GM18870 (cell line): ENCODE measurements around the gene HPD.
"Not testable (repeated sequence)": the region's sequence is repeated elsewhere in the genome, so short reads cannot be mapped to it uniquely, and the experiment has no call there.

ENCODE experiments used
- ATAC-seq: cut with Tn5 transposase; IDR thresholded peaks from one replicate; pipeline ENCODE4 v1.9.1; 2021; ENCODE audit warnings: moderate library complexity; ENCODE audit not compliant: unreplicated experiment

HPD gene

GRCh38 chr12:121858662-121859572, at the start of gene HPD:
Gene HPD, minus strand, starts transcription at chr12:121858859. Its CDS starts 36 bp downstream, at chr12:121858823.
- ATAC-seq: no peak

GRCh38 chr12:121905746-121906145, 47.1 kb upstream of the HPD start:
- no peak for ATAC-seq

DNA sequence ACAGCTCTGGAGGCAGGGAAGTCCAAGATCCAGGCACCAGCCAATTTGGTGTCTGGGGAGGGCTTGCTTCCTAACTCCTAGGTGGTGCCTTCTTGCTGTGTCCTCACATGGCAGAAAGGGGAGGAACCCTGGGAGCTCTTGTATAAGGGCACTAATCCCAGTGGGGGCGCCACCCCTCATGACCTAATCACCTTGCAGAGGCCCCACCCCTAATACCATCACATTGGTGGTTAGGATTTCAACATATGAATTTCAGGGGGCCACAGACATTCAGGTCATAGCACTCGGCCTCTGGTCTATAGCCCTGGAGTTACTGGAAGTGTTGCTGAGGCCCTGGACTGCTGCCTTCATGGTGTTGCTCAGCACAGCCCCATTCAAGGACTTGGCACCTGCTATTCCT, 44.5 kb upstream of the HPD start:
- no peak for ATAC-seq

- no peak for ATAC-seq
These were observed 40.9 kb upstream of the HPD start for GRCh38 chr12:121899590-121899989.

DNA sequence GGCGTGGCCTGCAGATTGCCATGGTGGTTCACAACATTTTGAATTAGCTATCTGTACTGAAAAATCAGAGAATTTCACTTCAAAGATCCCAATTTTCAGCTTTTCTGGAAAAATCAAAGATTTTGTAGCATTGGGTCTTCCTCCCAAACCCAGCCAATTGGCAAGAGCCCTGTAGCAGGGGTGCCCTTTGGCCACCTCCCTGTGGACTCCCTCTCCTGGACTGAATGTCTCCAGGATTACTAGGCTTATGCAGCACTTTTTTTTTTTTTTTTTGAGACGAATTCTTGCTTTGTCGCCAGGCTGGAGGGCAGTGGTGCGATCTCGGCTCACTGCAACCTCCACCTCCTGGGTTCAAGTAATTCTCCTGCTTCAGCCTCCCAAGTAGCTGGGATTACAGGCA, 39.6 kb upstream of the HPD start:
- no peak for ATAC-seq

DNA sequence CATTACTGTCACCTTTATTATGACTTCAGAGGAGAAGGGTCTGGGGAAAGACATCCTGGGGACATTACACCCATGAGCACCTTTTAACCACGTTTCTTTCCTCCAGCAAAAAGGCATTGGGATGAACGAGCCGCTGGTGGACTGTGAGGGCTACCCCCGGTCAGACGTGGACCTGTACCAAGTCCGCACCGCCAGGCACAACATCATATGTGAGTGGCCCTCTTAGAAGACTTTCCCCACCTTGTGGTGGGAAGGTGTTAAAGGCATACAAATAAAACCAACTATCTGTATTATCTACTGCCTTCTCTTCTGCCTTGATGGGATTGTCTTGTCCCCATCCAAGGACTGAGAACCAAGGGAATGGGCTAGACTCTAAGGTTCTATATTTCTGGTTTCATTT, 36.0 kb upstream of the HPD start:
- ATAC-seq: no peak

DNA sequence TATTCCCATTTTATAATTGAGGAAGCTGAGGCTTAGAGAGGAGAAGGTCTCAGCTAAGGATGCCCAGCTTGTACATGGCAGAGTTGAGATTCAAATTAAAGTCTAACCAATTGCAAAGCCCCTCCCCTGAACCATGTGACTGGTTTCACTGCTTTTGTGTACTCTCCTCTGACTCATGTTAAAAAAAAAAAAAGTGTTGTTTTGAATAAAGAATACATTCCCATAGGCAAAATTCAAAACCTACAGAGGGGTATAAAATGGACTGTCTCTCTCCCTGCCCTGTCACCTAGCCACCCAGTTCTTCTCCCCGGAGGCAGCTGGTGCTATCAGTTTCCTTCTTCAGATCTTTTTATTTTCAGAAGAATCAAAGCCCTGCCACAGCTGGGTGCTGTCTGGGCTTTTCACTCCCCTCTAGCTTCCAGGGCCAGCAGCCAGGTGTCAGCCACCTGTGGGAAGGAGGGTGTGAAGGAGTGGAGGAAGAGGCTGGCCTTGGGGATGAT, 35.4 kb upstream of the HPD start:
- no peak for ATAC-seq

DNA sequence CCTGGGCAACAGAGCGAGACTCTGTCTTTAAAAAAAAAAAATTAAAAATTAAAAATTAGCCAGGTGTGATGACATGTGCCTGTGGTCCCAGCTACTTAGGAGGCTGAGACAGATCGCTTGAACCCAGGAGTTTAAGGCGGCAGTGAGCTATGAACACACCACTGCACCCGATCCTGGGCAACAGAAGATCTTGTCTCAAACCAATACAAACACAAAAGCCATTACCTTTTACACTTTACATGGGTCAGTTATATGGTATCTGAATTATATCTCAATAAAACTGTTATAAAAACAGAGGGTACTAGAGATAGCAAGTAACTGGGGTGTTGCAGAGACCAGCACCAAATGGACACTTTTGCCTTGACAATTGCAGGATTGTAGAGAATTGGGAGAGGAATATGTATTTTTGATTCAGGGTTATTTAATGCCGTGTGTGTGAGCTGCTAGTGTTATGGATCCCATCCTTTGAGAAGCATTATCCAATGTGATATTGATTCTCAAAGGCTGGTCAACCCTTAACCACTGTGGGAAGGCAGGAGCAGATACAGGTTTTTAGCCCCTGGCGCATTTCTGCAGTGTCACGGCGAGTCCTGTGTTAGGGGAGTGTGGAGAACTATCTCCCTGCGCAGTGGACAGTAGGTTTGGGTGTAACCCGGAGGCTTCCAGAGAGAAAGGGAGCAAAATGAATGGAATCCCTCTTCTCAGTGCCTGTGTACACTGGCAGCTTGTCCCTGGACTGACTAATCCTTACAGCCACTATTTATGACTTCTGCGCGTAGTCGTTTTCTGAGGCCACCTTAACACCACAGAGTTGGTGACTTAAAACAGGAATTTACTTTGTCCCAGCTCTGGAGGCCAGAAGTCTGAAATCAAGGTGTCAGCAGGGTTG, 34.3 kb upstream of the HPD start:
- ATAC-seq: no peak

- ATAC-seq: not testable (repeated sequence)
These were observed 31.0 kb upstream of the HPD start for GRCh38 chr12:121889661-121890060.

- ATAC-seq: no peak
These were observed 30.6 kb upstream of the HPD start for GRCh38 chr12:121889274-121889624.

DNA sequence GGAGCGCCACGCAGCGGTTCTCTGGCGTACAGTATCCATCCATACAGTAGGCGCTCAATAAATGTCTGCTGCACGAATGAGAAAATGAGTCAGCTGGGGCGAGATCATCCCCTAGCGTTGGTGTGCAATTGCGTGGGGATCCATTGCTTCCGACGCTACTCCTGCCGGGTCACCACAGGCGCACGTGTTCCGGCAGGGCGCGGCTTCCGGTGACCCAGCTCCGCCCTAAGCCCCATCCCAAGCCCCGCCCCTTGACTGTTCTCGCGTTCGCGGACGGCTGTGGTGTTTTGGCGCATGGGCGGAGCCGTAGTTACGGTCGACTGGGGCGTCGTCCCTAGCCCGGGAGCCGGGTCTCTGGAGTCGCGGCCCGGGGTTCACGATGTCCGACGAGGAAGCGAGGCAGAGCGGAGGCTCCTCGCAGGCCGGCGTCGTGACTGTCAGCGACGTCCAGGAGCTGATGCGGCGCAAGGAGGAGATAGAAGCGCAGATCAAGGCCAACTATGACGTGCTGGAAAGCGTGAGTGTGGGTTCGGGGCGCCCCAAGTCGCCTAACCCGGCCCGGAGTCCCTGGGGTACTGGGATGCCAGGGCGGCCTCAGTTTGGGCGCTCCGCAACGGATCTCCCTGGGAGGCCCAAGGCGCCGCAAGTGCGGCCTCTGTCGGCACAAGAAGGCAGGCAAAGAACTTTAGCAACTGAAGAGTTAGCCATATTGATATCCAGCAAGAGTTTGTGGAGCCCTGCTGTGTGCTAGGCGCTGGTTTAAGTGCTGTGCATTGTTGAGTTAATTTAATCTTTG, 30.0 kb upstream of the HPD start, which contains the start of gene PSMD9:
PSMD9 (plus strand) TSS at position 313 of the 796 bp plus-strand sequence; CDS start at position 380, 67 bp downstream.
- peak; percentile 69 for ATAC-seq

DNA sequence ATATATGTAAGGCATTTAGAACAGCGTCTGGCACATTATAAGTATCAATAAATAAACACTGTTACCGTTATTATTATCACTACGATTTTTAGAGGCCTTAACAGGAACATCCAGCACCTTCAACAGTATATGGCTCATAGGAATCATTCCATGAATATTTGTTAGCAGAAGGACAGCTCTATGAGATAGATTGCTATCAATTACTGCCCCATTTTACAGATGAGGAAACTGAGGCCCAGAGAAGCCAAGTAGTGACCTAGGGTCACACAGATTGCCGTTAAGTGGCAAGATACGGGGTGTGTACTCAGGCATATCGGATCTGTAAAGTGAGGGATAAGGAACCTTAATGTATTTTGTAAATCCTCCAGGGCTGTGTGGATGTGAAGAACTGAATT, 29.4 kb upstream of the HPD start:
- no peak for ATAC-seq

- ATAC-seq: not testable (repeated sequence)
These were observed 26.5 kb upstream of the HPD start for GRCh38 chr12:121885129-121885528.

DNA sequence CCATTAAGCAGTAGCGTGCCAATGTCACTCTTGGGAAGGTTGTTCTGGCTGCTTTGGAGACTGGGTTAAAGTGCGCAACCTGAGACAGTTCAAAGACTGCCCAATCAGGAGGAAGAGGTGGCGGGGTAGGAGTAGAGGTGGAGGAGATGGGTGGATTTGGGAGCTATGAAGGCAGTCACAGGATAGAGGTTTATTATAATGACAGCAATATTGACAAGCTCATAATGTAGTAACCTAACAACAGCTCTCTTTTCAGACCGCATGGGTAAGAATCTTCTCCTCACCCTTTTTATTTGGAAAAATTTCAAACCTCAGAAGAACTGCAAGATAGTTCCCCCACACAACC, 24.6 kb upstream of the HPD start:
- ATAC-seq: no peak

GRCh38 chr12:121876080-121876447, 17.4 kb upstream of the HPD start:
- not testable (repeated sequence) for ATAC-seq

DNA sequence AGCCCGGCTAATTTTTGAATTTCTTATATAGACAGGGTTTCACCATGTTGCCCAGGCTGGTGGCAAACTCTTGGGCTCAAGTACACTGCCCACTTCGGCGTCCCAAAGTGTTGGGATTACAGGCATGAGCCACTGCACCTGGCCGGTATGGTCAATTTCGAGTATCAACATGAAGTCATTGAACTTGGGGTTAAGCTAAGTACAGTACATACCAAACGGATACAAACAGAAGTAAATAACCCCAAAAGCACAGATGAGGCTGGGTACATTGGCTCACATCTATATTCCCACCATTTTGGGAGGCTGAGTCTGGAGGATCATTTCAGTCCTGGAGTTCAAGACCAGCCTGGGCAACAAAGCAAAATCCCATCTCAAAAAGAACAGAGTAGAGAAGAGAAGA, 16.9 kb upstream of the HPD start:
- no peak for ATAC-seq

DNA sequence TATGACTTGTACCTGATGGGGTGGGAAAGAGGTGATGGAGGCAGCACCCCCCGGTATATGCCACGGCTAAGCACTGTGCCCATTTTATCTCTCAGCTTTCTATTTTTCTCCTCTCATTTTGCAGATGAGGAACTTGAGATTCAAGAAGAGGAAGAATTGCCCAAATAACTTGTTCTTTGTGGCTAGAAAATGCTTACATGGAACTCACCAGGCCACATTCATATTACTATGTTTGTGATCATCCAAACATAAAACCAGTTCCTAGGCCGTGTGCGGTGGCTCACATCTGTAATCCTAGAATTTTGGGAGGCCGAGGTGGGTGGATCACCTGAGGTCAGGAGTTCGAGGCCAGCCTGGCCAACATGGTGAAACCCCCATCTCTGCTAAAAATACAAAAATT, 15.4 kb upstream of the HPD start:
- no peak for ATAC-seq

DNA sequence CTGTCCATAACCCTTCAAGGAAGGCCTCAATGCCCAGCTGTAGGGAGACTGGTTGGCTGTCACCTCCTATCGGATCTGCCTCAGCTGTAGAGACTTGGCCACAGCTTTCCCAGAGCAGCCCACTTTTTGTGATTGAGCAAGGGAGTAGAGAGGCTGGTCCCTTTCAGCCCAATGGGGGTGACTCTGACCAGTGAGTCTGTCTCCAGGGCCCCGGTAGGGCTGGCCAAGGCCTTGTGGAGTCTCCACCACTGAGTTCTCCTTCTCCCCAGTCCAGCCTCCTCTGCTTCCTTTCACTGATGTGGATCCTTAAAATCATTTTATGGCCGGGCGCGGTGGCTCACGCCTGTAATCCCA, 14.5 kb upstream of the HPD start:
- no peak for ATAC-seq

- ATAC-seq: no peak
These were observed 14.0 kb upstream of the HPD start for GRCh38 chr12:121872546-121873215.

DNA sequence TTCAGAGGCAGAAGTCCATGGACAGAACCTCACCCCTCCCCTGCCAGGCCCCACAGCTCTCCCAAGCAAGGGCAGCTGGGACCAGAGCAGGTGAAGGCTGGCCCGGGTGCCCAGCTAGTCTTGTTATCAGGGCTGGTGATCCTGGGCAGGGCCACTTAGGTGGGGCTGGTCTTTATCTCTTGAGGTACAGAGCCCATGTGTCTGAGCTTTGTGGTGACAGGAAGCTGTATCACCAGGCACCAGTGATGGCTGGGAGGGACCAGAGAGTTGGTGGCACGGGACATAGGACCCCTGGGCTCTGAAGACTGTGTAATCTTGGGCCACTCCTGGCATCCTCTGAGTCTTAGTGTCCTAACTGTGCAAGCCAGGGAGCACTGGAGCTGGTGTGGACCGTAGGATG, 12.8 kb upstream of the HPD start:
- ATAC-seq: no peak

- not testable (repeated sequence) for ATAC-seq
These were observed 10.6 kb upstream of the HPD start for GRCh38 chr12:121869229-121869628.
